T-helper 2 cell treated with Interferon-gamma antibody and Interleukin-4, amounts not matched to agents 100 ng/mL and 5 ng/mL, for 36 hours (primary cell): Measurements from ENCODE around the gene ALOX15B. TPM values are rescaled to one million over a fixed set of nuclear protein-coding genes. Genes with fewer than 3 reads are reported as not detected.

Experiments used
- intact Hi-C: fragments of 100-400 bp; cut with micrococcal nuclease; formaldehyde crosslinking; loops from one replicate; pipeline ENCODE4 v1.15.1; 2023
- total RNA-seq: library from RNA; stranded (reverse); gene quantifications from 2 replicates; pipeline ENCODE4 v1.2.3, GENCODE V29; 2022

Gene ALOX15B, protein sequence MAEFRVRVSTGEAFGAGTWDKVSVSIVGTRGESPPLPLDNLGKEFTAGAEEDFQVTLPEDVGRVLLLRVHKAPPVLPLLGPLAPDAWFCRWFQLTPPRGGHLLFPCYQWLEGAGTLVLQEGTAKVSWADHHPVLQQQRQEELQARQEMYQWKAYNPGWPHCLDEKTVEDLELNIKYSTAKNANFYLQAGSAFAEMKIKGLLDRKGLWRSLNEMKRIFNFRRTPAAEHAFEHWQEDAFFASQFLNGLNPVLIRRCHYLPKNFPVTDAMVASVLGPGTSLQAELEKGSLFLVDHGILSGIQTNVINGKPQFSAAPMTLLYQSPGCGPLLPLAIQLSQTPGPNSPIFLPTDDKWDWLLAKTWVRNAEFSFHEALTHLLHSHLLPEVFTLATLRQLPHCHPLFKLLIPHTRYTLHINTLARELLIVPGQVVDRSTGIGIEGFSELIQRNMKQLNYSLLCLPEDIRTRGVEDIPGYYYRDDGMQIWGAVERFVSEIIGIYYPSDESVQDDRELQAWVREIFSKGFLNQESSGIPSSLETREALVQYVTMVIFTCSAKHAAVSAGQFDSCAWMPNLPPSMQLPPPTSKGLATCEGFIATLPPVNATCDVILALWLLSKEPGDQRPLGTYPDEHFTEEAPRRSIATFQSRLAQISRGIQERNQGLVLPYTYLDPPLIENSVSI
- total RNA-seq, result not detected in 2 replicates

DNA sequence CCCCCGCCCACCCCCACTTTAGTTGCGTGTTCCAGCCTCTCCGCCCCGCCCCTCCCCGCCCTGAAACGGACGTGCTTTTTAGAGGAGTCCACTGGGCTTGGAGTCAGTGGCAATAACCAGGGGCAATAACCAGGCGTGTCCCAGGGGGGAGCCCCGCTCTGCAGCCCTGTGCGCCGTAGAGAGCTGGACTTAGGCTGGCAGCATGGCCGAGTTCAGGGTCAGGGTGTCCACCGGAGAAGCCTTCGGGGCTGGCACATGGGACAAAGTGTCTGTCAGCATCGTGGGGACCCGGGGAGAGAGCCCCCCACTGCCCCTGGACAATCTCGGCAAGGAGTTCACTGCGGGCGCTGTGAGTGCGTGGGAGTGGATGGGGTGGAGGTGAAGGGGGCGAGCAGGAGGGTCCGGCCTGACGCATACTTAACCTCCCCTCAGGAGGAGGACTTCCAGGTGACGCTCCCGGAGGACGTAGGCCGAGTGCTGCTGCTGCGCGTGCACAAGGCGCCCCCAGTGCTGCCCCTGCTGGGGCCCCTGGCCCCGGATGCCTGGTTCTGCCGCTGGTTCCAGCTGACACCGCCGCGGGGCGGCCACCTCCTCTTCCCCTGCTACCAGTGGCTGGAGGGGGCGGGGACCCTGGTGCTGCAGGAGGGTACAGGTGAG is at the start of gene ALOX15B:
Gene ALOX15B (plus strand): TSS at position 106 of the 657 bp plus-strand sequence. CDS start 97 bp downstream, at position 203.
- intact Hi-C loops, result no loop called here

DNA sequence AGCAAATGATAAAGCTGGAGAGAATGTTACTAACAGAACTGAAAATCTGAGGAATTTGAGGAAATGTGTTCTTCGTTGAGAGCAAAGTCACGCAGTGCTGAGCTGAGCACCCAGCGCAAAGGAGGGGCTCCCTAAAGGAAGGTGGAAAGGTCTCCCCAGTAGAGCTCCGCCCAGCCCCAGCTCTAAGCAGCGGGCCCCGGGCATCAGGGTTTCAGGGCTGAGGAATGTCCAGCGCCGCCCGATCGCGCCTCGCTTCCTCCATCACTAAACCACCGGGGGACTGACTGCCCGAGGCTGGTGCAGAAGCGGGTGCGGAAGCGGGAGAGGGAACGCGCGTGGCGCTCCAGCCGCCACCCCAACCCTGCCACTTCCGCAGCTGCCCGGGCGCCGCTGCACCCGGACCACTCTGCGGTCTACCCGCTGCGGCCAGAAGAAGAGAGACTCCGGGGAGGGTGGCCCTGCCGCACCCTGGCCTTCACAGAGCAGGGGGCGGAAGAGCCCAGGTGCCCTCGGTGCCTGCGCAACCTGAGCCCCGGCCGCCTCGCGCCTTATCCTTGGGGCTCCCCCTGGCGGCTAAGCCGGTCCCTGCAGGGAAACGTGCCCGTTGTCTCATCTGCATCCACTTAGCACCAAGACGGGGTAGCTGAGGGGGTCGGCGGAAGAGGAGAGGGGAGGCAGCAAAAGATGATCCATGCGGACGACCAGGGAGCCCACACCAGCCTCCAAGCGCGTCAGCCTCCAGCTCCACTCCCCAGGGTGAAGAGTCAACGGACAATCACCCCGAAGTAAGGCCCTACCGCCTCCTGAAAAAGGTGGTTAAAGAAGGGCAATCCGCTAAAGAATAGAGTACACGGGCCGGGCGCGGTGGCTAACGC is 48.8 kb upstream of the ALOX15B start:
- intact Hi-C loops, result loop anchor here (1.0 to 5.0 kb wide), 4 partner anchors 58 to 167 kb away; partner anchors contain the start of genes CNTROB, NAA38 and TRAPPC1

DNA sequence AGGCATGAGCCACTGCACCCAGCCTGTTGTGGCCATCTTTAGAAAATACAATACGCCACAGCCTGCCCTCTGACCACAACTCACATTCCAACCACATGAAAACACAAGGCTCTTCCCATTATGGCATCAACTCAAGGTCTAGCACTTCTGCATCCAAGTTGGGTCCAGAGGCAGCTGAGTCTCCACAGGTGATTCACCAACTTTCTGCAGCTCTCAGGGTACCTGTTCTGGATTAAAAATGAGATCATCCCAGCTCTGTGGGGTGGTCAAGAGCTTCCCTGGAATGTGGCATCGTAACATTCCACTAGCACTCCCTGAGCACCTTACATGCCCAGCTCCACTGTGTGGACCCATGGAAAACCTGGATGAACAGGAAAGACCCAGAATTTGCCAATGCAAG is 46.3 kb upstream of the ALOX15B start:
- intact Hi-C loops, result loop anchor here (5.0 kb wide), 1 partner anchor 60 kb away; the partner anchor contains the start of genes CNTROB and TRAPPC1

DNA sequence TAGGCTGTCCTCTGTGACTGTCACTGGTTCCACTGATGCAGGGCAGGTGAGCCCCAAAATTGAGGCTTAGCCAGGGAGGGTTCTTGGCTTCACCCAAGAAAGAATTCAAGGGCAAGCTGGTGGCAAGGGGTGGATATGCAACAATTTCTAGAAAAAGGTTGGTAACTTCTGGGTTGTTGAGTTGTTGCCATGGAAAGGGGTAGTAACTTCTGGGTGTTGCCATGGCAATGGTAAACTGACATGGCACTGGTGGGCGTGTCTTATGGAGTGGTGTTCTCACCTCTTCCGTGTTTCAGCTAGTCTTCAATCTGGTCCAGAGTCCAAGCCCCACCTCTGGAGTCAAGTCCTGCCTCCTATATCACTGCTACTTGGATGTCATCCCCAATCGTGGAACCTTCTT is 45.9 kb upstream of the ALOX15B start:
- intact Hi-C loops, result loop anchor here (5.0 kb wide), 1 partner anchor 61 kb away; the partner anchor contains the start of genes CNTROB and TRAPPC1

DNA sequence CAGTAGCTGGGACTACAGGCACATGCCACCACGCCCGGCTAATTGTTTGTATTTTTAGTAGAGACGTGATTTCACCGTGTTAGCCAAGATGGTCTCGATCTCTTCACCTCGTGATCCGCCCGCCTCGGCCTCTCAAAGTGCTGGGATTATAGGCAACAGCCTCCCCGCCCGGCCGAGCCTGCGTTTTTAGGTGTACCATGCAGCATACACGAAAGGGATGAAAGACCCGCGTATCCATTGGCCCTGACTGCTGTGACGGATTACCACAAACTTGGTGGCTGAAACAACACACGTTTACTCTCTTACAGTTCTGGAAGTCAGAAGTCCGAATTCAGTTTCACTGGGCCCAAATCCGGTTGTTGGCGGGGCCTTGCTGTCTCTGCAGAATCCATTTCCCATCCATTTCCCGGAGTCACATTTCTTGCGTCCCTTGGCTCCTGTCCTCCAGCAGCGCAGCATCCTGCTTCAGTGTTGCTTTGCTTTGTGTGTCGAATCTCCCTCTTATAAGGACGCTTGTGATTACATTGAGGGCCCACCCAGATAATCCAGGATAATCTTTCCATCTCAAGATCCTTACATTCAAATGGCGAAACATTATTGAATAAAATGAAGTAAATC is 44.8 kb upstream of the ALOX15B start:
- intact Hi-C loops, result loop anchor here (5.0 kb wide), 1 partner anchor 62 kb away; the partner anchor contains the start of genes CNTROB and TRAPPC1

DNA sequence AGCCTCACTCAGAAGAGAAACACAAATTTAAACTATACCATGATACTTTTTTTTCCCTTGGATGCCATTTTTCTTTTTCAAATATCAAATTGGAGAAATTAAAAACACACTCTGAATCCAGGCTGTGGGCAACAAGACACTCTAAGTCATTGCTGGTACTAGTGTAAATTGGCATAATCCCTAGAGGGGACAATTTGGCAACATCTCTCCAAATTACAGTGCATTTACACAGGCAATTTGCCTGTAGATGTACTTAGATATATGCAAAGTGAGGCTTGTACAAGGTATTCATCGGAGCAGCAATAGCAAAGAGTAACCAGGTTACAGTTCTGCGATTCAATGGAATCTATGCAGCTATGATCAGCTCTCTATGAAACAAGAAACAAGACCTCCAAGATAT is 43.1 kb upstream of the ALOX15B start:
- intact Hi-C loops, result no loop called here

DNA sequence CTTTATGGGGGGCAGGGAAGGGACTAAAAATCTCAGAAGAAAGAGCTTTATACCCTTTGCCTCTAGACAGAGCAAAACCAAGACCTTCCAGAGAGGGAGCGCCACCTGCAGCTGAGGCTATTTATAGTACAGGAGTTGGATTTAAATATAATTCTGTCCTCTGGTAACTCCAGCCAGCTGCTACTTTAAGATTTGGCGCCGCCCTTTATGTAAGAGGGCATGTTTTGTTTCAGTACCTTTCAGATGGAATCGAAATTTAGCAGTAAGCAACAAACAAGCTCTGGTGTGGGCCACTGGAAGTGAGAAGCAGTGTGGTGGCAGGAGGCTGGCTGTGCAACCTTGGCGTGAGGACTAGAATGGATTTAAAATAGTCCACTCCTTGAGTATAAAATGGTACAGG is 41.7 kb upstream of the ALOX15B start:
- intact Hi-C loops, result no loop called here

DNA sequence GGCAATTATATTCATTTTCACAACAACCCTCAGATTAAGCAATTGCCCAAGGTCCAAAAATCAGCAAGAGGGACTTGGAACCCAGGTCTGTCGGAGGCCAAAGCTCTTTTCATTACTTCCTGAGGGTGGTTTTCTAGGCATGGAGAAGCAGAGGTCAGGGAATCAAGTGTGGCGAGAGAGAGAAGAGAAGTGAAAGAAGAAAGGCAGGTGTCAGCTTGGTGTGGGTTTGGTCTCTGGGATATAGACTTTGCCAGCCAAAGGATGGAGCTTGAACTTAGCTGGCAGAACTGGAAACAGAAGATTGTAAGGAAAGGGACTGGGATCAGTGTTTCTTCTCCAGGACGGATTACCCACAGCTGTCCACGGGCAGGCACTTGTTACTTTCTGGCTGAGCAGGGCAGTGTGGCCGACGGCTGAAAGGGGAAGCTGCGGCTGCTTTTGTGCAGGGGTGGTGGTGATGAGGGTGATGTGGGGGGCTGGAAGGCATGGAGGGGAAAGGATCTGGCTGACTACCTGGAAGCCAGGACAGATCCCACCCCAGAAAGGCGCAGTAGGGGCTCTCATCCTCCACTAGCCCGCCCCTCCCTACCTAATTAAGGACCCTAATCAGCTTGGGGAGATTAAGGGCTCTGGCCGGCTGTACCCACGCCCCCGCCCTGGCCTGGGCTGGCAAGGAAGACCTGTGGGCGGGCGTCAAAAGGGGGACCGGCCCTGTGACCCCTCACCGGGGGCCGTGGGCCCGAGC is 36.7 kb upstream of the ALOX15B start, which contains the start of gene GUCY2D:
Gene GUCY2D (plus strand): TSS at position 640 of the 745 bp plus-strand sequence. CDS start 433 bp downstream, outside the sequence.
- intact Hi-C loops, result no loop called here

DNA sequence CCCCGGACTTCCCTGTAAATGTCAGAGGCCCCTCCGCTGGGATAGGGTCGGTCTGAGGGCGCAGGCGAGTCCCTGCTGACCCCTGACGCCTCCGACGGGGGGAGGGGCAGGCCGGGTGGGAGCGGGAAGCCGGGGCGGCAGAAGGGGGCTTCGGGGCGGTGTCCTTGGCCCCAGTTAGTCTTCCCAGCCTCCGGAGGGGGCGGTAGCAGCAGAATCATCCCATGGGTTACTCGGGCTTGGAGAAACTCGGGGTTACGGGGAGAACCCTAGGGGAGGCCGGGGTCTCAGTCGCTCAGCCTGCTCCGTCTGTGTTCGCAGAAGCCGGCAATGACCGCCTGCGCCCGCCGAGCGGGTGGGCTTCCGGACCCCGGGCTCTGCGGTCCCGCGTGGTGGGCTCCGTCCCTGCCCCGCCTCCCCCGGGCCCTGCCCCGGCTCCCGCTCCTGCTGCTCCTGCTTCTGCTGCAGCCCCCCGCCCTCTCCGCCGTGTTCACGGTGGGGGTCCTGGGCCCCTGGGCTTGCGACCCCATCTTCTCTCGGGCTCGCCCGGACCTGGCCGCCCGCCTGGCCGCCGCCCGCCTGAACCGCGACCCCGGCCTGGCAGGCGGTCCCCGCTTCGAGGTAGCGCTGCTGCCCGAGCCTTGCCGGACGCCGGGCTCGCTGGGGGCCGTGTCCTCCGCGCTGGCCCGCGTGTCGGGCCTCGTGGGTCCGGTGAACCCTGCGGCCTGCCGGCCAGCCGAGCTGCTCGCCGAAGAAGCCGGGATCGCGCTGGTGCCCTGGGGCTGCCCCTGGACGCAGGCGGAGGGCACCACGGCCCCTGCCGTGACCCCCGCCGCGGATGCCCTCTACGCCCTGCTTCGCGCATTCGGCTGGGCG is 35.9 kb upstream of the ALOX15B start:
- intact Hi-C loops, result no loop called here

DNA sequence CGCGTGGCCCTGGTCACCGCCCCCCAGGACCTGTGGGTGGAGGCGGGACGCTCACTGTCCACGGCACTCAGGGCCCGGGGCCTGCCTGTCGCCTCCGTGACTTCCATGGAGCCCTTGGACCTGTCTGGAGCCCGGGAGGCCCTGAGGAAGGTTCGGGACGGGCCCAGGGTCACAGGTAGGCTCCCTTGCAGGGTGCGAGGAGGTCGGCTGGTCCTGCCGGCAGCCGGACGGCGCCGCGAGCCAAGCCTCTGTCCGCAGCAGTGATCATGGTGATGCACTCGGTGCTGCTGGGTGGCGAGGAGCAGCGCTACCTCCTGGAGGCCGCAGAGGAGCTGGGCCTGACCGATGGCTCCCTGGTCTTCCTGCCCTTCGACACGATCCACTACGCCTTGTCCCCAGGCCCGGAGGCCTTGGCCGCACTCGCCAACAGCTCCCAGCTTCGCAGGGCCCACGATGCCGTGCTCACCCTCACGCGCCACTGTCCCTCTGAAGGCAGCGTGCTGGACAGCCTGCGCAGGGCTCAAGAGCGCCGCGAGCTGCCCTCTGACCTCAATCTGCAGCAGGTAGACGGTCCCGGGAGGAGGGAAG is 35.2 kb upstream of the ALOX15B start:
- intact Hi-C loops, result no loop called here

DNA sequence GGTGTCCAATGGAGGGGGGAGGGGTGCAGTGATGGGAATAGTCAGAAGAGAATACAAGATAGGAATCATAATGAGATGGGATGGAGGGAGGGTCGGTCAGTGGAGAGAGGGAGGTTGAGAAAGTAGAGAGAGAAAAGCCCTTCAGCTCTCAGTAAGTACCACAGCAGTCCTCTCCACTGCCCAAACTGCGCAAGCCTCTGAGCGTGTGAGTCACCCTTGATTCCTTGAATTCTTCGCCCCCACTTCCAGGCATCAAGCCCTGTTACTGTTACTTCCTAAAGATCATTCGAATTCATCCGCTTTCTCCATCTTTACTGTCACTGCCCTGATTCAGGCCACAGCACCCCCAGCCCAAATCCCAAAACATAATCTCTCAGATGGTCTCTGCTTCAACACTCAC is 34.0 kb upstream of the ALOX15B start:
- intact Hi-C loops, result no loop called here

DNA sequence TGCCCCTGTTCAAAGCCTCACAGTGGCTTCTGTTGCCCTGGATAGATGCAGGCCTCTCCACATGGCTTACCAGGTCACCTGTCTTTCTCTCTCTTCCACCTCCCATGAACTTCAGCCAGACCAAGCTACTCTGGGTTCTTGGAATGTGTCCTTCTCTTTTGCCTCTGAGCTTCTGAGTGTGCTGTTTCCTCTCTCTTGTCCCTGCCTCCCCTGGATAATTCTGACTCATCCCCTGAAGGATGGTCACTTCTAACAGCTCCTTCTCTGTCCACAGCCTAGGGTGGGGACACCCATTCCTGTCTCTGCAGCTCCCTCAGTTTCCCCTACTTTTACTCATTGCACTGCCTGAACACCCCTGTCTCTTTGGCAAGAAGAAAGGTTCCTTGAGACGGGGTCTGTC is 33.5 kb upstream of the ALOX15B start:
- intact Hi-C loops, result no loop called here

DNA sequence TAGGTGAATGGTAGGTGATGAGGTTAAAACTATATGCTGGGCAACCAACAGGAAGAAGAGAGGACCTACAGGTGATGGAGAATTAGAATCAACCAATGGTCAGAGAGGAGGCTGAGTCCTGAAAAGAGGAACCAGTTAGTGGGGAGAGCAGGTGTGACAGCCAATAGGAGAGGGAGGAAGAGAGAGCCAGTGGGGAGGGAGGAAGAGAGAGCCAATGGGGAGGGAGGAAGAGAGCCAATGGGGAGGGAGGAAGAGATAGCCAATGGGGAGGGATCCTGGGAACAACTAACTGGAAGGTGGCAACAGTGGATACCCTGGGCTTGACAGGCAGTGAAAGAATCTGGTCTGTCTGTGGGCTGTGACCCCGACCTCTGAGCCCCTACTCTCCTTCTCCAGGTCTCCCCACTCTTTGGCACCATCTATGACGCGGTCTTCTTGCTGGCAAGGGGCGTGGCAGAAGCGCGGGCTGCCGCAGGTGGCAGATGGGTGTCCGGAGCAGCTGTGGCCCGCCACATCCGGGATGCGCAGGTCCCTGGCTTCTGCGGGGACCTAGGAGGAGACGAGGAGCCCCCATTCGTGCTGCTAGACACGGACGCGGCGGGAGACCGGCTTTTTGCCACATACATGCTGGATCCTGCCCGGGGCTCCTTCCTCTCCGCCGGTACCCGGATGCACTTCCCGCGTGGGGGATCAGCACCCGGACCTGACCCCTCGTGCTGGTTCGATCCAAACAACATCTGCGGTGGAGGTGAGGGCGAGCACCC is 32.7 kb upstream of the ALOX15B start:
- intact Hi-C loops, result no loop called here

DNA sequence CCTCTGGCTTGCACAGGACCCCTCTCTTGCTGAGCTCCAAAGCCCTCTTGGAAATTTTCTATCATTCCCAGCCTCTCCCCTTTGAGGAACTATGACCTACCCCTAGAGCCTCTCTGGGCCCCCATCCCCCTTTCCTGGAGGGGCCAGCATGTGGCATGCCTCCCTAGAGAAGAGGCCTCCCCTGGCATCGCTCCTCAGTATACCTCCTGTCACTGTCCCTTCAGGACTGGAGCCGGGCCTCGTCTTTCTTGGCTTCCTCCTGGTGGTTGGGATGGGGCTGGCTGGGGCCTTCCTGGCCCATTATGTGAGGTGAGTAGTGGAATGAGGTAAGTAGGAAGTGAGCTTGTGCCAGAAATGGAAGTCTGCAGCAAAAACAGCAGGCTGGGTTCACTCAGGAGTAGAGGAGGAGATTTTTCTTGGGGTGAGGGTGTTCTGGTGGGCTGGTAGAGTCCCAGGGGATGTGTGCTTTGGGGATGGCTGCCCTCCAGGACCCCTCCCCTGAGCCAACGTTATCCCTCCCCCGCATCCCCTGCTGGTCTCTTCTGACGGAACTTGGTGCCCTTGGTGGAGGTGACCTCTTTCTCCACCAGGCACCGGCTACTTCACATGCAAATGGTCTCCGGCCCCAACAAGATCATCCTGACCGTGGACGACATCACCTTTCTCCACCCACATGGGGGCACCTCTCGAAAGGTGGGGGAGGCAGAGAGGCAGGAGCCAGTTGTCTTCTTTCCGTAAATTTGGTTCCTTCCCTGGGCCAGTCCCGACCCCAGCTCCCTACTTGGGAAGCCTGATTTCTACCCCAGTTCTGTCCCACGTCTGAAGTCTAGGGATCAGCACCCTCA is 31.8 kb upstream of the ALOX15B start:
- intact Hi-C loops, result no loop called here

DNA sequence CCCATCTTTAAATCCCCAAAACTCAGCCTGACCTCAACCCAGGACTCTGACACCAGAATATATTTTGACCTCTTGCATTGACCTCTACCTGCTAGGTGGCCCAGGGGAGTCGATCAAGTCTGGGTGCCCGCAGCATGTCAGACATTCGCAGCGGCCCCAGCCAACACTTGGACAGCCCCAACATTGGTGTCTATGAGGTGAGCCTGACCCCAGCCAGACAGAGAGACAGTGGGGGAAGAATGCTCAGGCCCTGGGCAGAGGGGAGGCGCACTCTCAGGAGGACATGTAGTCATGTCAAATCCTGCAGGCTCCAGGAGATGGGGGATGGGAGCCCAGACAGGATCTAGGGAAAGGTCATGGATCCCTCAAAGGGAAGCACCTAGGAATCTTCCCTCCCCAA is 31.0 kb upstream of the ALOX15B start:
- intact Hi-C loops, result no loop called here

DNA sequence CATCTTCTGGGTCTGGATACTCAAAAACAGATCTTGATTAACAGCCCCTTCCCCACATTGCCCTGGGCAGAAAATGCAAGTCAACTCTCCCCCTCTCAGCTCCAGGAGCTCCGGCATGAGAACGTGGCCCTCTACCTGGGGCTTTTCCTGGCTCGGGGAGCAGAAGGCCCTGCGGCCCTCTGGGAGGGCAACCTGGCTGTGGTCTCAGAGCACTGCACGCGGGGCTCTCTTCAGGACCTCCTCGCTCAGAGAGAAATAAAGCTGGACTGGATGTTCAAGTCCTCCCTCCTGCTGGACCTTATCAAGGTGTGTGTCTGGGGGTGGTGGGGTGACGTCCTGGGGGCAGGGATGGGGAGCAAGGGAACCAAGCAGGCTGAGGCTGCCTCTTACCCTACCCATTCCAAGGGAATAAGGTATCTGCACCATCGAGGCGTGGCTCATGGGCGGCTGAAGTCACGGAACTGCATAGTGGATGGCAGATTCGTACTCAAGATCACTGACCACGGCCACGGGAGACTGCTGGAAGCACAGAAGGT is 26.7 kb upstream of the ALOX15B start:
- intact Hi-C loops, result no loop called here
